Loucy (cell line): ENCODE data around the gene MPC1.

Source experiments
- EZH2phosphoT487 ChIP-seq: fragments of 200-600 bp; IDR thresholded peaks from 2 replicates; pipeline ENCODE4 v1.6.1; 2018; ENCODE audit warnings: antibody characterized with exemption, mild to moderate bottlenecking, moderate library complexity, borderline replicate concordance
- TF ChIP-seq, protein P1 (sequence below): fragments of 200-600 bp; sonication (generic); conservative IDR thresholded peaks from 2 replicates; pipeline ENCODE4 v1.5.1; 2014; ENCODE audit warnings: mild to moderate bottlenecking, antibody characterized with exemption, low read length

GRCh38 chr6:166422201-166422940 is 39.6 kb upstream of the MPC1 start:
- TF ChIP-seq, protein P1, sequence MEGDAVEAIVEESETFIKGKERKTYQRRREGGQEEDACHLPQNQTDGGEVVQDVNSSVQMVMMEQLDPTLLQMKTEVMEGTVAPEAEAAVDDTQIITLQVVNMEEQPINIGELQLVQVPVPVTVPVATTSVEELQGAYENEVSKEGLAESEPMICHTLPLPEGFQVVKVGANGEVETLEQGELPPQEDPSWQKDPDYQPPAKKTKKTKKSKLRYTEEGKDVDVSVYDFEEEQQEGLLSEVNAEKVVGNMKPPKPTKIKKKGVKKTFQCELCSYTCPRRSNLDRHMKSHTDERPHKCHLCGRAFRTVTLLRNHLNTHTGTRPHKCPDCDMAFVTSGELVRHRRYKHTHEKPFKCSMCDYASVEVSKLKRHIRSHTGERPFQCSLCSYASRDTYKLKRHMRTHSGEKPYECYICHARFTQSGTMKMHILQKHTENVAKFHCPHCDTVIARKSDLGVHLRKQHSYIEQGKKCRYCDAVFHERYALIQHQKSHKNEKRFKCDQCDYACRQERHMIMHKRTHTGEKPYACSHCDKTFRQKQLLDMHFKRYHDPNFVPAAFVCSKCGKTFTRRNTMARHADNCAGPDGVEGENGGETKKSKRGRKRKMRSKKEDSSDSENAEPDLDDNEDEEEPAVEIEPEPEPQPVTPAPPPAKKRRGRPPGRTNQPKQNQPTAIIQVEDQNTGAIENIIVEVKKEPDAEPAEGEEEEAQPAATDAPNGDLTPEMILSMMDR, result no peak
- TF ChIP-seq EZH2phosphoT487, result no peak
